GM23338 (cell line): ENCODE measurements around the gene AKR1B1. TPM values are rescaled to one million over a fixed set of nuclear protein-coding genes. Genes with fewer than 3 reads are reported as not detected.

ENCODE experiments used
- ATAC-seq: fragments of 200-7000 bp; cut with Tn5 transposase; 3 replicates; pipeline ENCODE4 v1.9.1; 2020
- DNase-seq: peaks from one replicate; pipeline ENCODE4 v3.0.0-alpha.2; 2015; ENCODE audit warnings: low spot score
- H2AFZ ChIP-seq: fragments of 200-600 bp; sonication (generic); 2 replicates; pipeline ENCODE4 v1.8.0; 2016; ENCODE audit warnings: antibody characterized with exemption, mild to moderate bottlenecking, moderate library complexity
- H3F3A ChIP-seq: fragments of 200-600 bp; sonication (generic); replicated peaks from 2 replicates; pipeline ENCODE4 v1.8.0; 2017; ENCODE audit warnings: antibody characterized with exemption, mixed run types, low read depth
- H3K27ac ChIP-seq: fragments of 200-600 bp; sonication (generic); 2 replicates; pipeline ENCODE4 v1.6.1; 2016; ENCODE audit warnings: low read depth
- H3K27me3 ChIP-seq: fragments of 200-600 bp; sonication (generic); 2 replicates; pipeline ENCODE4 v1.8.0; 2016; ENCODE audit warnings: mild to moderate bottlenecking, mixed run types, moderate library complexity; ENCODE audit not compliant: insufficient read depth
- H3K36me3 ChIP-seq: fragments of 200-600 bp; sonication (generic); 2 replicates; pipeline ENCODE4 v1.8.0; 2016; ENCODE audit warnings: mild to moderate bottlenecking; ENCODE audit not compliant: insufficient read depth
- H3K4me1 ChIP-seq: fragments of 200-600 bp; sonication (generic); 2 replicates; pipeline ENCODE4 v1.8.0; 2016; ENCODE audit warnings: mild to moderate bottlenecking, moderate library complexity; ENCODE audit not compliant: insufficient read depth
- H3K4me2 ChIP-seq: fragments of 200-600 bp; sonication (generic); 2 replicates; pipeline ENCODE4 v1.7.1; 2017; ENCODE audit warnings: mixed run types
- H3K4me3 ChIP-seq: fragments of 200-600 bp; sonication (generic); 2 replicates; pipeline ENCODE4 v1.6.1; 2016; ENCODE audit warnings: mixed run types
- H3K79me2 ChIP-seq: fragments of 200-600 bp; sonication (generic); replicated peaks from 2 replicates; pipeline ENCODE4 v1.8.0; 2017; ENCODE audit warnings: mild to moderate bottlenecking; ENCODE audit not compliant: insufficient read depth
- H3K9me2 ChIP-seq: fragments of 200-600 bp; sonication (generic); 2 replicates; pipeline ENCODE4 v1.8.0; 2017; ENCODE audit not compliant: insufficient read depth
- H4K20me1 ChIP-seq: fragments of 200-600 bp; sonication (generic); replicated peaks from 2 replicates; pipeline ENCODE4 v1.8.0; 2017; ENCODE audit warnings: mild to moderate bottlenecking; ENCODE audit not compliant: insufficient read depth
- H3K27ac Mint-ChIP-seq: 2 replicates; pipeline ENCODE4 v1.8.0; 2020; ENCODE audit warnings: inconsistent platforms, mild to moderate bottlenecking, moderate library complexity, mixed read lengths
- H3K27me3 Mint-ChIP-seq: 3 replicates; pipeline ENCODE4 v1.8.0; 2022; ENCODE audit warnings: low read depth, mild to moderate bottlenecking, moderate library complexity, mixed read lengths, inconsistent platforms; ENCODE audit not compliant: insufficient read depth, poor library complexity
- H3K36me3 Mint-ChIP-seq: 3 replicates; pipeline ENCODE4 v1.8.0; 2021; ENCODE audit warnings: low read depth, mild to moderate bottlenecking, inconsistent platforms, moderate library complexity, mixed read lengths
- H3K4me1 Mint-ChIP-seq: 3 replicates; pipeline ENCODE4 v1.8.0; 2020; ENCODE audit warnings: mild to moderate bottlenecking, inconsistent platforms, mixed read lengths
- H3K4me3 Mint-ChIP-seq: 3 replicates; pipeline ENCODE4 v1.8.0; 2021; ENCODE audit warnings: moderate library complexity, mild to moderate bottlenecking, inconsistent platforms, mixed read lengths
- H3K9me3 Mint-ChIP-seq: 3 replicates; pipeline ENCODE4 v1.8.0; 2020; ENCODE audit warnings: moderate library complexity, mild to moderate bottlenecking, inconsistent platforms, mixed read lengths
- CREB1 ChIP-seq: fragments of 250-450 bp; sonication (Bioruptor Pico); IDR thresholded peaks from 2 replicates; pipeline ENCODE4 v1.5.0; 2020; ENCODE audit warnings: low read depth, mild to moderate bottlenecking, moderate library complexity
- EZH2 ChIP-seq: fragments of 200-600 bp; sonication (generic); IDR thresholded peaks from one replicate; pipeline ENCODE4 v1.8.0; 2017; ENCODE audit warnings: antibody characterized with exemption, mild to moderate bottlenecking, low read depth; ENCODE audit not compliant: unreplicated experiment
- EZH2phosphoT487 ChIP-seq: fragments of 200-600 bp; sonication (generic); IDR thresholded peaks from one replicate; pipeline ENCODE4 v1.8.1; 2018; ENCODE audit warnings: antibody characterized with exemption; ENCODE audit not compliant: unreplicated experiment
- JUNB ChIP-seq: IDR thresholded peaks from one replicate; pipeline ENCODE4 v1.6.1; 2016; ENCODE audit warnings: antibody characterized with exemption; ENCODE audit not compliant: unreplicated experiment
- NANOG ChIP-seq: IDR thresholded peaks from 2 replicates; pipeline ENCODE4 v1.6.1; 2016; ENCODE audit warnings: antibody characterized with exemption, borderline replicate concordance
- POLR2AphosphoS5 ChIP-seq: IDR thresholded peaks from 2 replicates; pipeline ENCODE4 v1.6.1; 2016; ENCODE audit warnings: antibody characterized with exemption, low read depth
- STAT1 ChIP-seq: IDR thresholded peaks from one replicate; pipeline ENCODE4 v1.6.1; 2016; ENCODE audit warnings: antibody characterized with exemption; ENCODE audit not compliant: unreplicated experiment
- ZNF114 ChIP-seq: fragments of 250-450 bp; sonication (Bioruptor Pico); IDR thresholded peaks from 2 replicates; pipeline ENCODE4 v1.5.0; 2020; ENCODE audit warnings: mild to moderate bottlenecking, moderate library complexity
- ZNF331 ChIP-seq: fragments of 250-450 bp; sonication (Bioruptor Pico); IDR thresholded peaks from 2 replicates; pipeline ENCODE4 v1.5.0; 2020; ENCODE audit warnings: low read depth, mild to moderate bottlenecking, moderate library complexity
- polyA plus RNA-seq: library from polyadenylated mRNA; unstranded; fragments of >200 nt; fragmentation: Nextera tagmentation; extraction: Ambion mirVana; gene quantifications from 2 replicates; pipeline ENCODE4 v1.2.1, GENCODE V29; 2016
- total RNA-seq: library from RNA; depleted of rRNA; stranded (reverse); fragments of >200 nt; shearing (Covaris generic); gene quantifications from 2 replicates; pipeline ENCODE4 v1.2.3, GENCODE V29; 2014
- TF ChIP-seq, protein P1 (sequence below): IDR thresholded peaks from one replicate; pipeline ENCODE4 v1.6.1; 2018; ENCODE audit warnings: antibody characterized with exemption; ENCODE audit not compliant: unreplicated experiment
- TF ChIP-seq, protein P2 (sequence below), 2 experiments: fragments of 200-600 bp in 1 of 2; sonication (generic) in 1 of 2; conservative IDR thresholded peaks; 2 replicates each; pipeline versions ENCODE4 v1.5.1 to v1.6.1; 2016 to 2017; ENCODE audit warnings: antibody characterized with exemption in 2 of 2, low read depth in 2 of 2, mild to moderate bottlenecking in 2 of 2, moderate library complexity in 1 of 2
- TF ChIP-seq, protein P3 (sequence below): IDR thresholded peaks from 2 replicates; pipeline ENCODE4 v1.6.1; 2016; ENCODE audit warnings: antibody characterized with exemption
- TF ChIP-seq, protein P4 (sequence below): fragments of 250-450 bp; sonication (Bioruptor Pico); IDR thresholded peaks from 2 replicates; pipeline ENCODE4 v1.5.0; 2020; ENCODE audit warnings: mild to moderate bottlenecking, moderate library complexity

AKR1B1 gene
- total and polyA plus RNA-seq, 2 experiments from 2014 or later = 132 to 154 TPM

DNA sequence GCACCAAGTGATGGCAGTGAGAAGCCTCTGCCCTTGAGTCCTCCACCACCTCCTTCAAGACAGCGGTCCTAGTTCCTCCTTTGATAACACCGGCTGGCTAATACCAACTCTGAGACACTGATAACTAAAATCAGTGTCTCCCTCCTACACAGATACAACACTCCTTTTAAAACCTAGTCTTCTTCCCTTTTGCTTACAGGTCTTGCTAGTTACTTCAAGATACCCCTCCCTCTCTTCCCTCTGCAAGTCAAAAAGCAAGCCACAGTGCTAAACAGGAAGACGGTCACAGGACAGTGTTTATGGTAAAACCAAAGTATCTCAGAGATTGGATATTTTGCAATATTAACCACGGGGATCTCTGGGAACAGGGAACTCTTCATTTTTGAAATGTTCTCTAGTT is 4.6 kb downstream of the AKR1B1 start:
- peaks cover 62% of the 10 kb centered on the region for H3K79me2 ChIP-seq
- no peaks in the 10 kb centered on the region for H3K27me3 ChIP-seq
- Mint-ChIP-seq H3K36me3 (peaks cover 52% of the 10 kb centered on the region), H3K27ac (no peak overlapping the region), H3K9me3 (no peaks in the 10 kb centered on the region), H3K4me3 (no peak overlapping the region), H3K27me3 (peaks cover 5% of the 10 kb centered on the region), H3K4me1 (peaks cover 23% of the 10 kb centered on the region)
- no peak for ATAC-seq
- H3F3A ChIP-seq = no peaks in the 10 kb centered on the region
- H3K9me2 ChIP-seq = no peaks in the 10 kb centered on the region
- H4K20me1 ChIP-seq = peaks cover 17% of the 10 kb centered on the region
- TF ChIP-seq CREB1 (CRISPR knock-in tag) (no peak), NANOG (no peak), POLR2AphosphoS5 (no peak), EZH2 (no peak), STAT1 (no peak), ZNF331 (no peak), JUNB (no peak), ZNF114 (CRISPR knock-in tag) (no peak), EZH2phosphoT487 (no peak)
- TF ChIP-seq, protein P1, sequence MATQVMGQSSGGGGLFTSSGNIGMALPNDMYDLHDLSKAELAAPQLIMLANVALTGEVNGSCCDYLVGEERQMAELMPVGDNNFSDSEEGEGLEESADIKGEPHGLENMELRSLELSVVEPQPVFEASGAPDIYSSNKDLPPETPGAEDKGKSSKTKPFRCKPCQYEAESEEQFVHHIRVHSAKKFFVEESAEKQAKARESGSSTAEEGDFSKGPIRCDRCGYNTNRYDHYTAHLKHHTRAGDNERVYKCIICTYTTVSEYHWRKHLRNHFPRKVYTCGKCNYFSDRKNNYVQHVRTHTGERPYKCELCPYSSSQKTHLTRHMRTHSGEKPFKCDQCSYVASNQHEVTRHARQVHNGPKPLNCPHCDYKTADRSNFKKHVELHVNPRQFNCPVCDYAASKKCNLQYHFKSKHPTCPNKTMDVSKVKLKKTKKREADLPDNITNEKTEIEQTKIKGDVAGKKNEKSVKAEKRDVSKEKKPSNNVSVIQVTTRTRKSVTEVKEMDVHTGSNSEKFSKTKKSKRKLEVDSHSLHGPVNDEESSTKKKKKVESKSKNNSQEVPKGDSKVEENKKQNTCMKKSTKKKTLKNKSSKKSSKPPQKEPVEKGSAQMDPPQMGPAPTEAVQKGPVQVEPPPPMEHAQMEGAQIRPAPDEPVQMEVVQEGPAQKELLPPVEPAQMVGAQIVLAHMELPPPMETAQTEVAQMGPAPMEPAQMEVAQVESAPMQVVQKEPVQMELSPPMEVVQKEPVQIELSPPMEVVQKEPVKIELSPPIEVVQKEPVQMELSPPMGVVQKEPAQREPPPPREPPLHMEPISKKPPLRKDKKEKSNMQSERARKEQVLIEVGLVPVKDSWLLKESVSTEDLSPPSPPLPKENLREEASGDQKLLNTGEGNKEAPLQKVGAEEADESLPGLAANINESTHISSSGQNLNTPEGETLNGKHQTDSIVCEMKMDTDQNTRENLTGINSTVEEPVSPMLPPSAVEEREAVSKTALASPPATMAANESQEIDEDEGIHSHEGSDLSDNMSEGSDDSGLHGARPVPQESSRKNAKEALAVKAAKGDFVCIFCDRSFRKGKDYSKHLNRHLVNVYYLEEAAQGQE = no peak
- TF ChIP-seq, protein P2, sequence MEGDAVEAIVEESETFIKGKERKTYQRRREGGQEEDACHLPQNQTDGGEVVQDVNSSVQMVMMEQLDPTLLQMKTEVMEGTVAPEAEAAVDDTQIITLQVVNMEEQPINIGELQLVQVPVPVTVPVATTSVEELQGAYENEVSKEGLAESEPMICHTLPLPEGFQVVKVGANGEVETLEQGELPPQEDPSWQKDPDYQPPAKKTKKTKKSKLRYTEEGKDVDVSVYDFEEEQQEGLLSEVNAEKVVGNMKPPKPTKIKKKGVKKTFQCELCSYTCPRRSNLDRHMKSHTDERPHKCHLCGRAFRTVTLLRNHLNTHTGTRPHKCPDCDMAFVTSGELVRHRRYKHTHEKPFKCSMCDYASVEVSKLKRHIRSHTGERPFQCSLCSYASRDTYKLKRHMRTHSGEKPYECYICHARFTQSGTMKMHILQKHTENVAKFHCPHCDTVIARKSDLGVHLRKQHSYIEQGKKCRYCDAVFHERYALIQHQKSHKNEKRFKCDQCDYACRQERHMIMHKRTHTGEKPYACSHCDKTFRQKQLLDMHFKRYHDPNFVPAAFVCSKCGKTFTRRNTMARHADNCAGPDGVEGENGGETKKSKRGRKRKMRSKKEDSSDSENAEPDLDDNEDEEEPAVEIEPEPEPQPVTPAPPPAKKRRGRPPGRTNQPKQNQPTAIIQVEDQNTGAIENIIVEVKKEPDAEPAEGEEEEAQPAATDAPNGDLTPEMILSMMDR (conservative IDR thresholded peaks at IDR 0.05; ENCODE audit: low read depth in 2 of 2) = no peak
- TF ChIP-seq, protein P3, sequence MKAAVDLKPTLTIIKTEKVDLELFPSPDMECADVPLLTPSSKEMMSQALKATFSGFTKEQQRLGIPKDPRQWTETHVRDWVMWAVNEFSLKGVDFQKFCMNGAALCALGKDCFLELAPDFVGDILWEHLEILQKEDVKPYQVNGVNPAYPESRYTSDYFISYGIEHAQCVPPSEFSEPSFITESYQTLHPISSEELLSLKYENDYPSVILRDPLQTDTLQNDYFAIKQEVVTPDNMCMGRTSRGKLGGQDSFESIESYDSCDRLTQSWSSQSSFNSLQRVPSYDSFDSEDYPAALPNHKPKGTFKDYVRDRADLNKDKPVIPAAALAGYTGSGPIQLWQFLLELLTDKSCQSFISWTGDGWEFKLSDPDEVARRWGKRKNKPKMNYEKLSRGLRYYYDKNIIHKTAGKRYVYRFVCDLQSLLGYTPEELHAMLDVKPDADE = no peak
- TF ChIP-seq, protein P4, sequence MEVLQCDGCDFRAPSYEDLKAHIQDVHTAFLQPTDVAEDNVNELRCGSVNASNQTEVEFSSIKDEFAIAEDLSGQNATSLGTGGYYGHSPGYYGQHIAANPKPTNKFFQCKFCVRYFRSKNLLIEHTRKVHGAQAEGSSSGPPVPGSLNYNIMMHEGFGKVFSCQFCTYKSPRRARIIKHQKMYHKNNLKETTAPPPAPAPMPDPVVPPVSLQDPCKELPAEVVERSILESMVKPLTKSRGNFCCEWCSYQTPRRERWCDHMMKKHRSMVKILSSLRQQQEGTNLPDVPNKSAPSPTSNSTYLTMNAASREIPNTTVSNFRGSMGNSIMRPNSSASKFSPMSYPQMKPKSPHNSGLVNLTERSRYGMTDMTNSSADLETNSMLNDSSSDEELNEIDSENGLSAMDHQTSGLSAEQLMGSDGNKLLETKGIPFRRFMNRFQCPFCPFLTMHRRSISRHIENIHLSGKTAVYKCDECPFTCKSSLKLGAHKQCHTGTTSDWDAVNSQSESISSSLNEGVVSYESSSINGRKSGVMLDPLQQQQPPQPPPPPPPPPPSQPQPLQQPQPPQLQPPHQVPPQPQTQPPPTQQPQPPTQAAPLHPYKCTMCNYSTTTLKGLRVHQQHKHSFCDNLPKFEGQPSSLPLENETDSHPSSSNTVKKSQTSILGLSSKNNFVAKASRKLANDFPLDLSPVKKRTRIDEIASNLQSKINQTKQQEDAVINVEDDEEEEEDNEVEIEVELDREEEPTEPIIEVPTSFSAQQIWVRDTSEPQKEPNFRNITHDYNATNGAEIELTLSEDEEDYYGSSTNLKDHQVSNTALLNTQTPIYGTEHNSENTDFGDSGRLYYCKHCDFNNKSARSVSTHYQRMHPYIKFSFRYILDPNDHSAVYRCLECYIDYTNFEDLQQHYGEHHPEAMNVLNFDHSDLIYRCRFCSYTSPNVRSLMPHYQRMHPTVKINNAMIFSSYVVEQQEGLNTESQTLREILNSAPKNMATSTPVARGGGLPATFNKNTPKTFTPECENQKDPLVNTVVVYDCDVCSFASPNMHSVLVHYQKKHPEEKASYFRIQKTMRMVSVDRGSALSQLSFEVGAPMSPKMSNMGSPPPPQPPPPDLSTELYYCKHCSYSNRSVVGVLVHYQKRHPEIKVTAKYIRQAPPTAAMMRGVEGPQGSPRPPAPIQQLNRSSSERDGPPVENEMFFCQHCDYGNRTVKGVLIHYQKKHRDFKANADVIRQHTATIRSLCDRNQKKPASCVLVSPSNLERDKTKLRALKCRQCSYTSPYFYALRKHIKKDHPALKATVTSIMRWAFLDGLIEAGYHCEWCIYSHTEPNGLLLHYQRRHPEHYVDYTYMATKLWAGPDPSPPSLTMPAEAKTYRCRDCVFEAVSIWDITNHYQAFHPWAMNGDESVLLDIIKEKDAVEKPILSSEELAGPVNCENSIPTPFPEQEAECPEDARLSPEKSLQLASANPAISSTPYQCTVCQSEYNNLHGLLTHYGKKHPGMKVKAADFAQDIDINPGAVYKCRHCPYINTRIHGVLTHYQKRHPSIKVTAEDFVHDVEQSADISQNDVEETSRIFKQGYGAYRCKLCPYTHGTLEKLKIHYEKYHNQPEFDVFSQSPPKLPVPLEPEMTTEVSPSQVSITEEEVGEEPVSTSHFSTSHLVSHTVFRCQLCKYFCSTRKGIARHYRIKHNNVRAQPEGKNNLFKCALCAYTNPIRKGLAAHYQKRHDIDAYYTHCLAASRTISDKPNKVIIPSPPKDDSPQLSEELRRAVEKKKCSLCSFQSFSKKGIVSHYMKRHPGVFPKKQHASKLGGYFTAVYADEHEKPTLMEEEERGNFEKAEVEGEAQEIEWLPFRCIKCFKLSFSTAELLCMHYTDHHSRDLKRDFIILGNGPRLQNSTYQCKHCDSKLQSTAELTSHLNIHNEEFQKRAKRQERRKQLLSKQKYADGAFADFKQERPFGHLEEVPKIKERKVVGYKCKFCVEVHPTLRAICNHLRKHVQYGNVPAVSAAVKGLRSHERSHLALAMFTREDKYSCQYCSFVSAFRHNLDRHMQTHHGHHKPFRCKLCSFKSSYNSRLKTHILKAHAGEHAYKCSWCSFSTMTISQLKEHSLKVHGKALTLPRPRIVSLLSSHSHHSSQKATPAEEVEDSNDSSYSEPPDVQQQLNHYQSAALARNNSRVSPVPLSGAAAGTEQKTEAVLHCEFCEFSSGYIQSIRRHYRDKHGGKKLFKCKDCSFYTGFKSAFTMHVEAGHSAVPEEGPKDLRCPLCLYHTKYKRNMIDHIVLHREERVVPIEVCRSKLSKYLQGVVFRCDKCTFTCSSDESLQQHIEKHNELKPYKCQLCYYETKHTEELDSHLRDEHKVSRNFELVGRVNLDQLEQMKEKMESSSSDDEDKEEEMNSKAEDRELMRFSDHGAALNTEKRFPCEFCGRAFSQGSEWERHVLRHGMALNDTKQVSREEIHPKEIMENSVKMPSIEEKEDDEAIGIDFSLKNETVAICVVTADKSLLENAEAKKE (CRISPR knock-in tag) = no peak
- H2AFZ ChIP-seq = no peak overlapping the region
- peaks cover 19% of the 10 kb centered on the region; the same call in 1 of the 2 replicates for H3K36me3 ChIP-seq
- no peak for DNase-seq
- H3K4me1 ChIP-seq = no peaks in the 10 kb centered on the region; the same call in 1 of the 2 replicates
- no peak overlapping the region for H3K27ac ChIP-seq
- no peak overlapping the region for H3K4me3 ChIP-seq
- no peak overlapping the region for H3K4me2 ChIP-seq
